ENCODE results near the gene PSMG1. TPM values are rescaled to one million over a fixed set of nuclear protein-coding genes. Genes with fewer than 3 reads are reported as not detected.

Gene PSMG1
- total and polyA plus RNA-seq, 2 experiments from 2014 or later: 20.7 to 48.3 TPM

DNA sequence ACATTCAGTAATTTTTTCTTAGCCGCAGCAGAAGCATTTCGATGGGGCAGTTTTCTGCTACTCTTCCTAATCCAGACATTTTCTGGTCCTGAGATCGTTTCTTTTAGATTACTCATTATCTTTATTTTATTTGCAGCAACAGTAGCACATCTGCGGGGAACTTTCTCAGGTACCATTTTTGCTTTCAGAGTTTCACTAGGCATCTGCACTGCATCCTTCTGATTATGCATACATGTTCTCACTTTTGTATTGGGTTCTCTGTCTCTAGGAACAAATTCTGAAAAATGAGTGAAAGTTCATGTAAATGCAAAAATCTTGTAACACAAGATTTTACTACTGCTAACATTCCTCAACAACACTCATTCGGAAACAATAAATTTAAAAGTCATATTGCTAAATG, 3.9 kb upstream of the PSMG1 start:
- H3K36me3 ChIP-seq: no peaks in the 10 kb centered on the region
- no peaks in the 10 kb centered on the region for H3K27me3 ChIP-seq
- no peak for DNase-seq (ENCODE audit: low read depth in 1 of 2, low spot score in 1 of 2)
- H3K27ac ChIP-seq: peak overlapping the region; percentile 59
- H3K4me3 ChIP-seq: no peak overlapping the region
- TF ChIP-seq CTCF (IDR thresholded peaks at IDR 0.05; ENCODE audit: low read depth, low read length): no peak
- peaks cover 30% of the 10 kb centered on the region for H3K4me1 ChIP-seq (ENCODE audit: low read depth)
- H3K9me3 ChIP-seq (ENCODE audit: low read depth): no peaks in the 10 kb centered on the region

- peak overlapping the region; percentile 59 for H3K27ac ChIP-seq
Measured at GRCh38 chr21:39186676-39187075, 3.4 kb upstream of the PSMG1 start.

GRCh38 chr21:39185157-39185556, 1.9 kb upstream of the PSMG1 start:
- no peak for TF ChIP-seq CTCF (IDR thresholded peaks at IDR 0.05; ENCODE audit: low read depth, low read length)
- H3K27ac ChIP-seq: no peak overlapping the region
- no peak overlapping the region for H3K4me3 ChIP-seq
- no peaks in the 10 kb centered on the region for H3K36me3 ChIP-seq
- no peak for DNase-seq (ENCODE audit: low read depth in 1 of 2, low spot score in 1 of 2)
- H3K9me3 ChIP-seq (ENCODE audit: low read depth): no peaks in the 10 kb centered on the region
- peaks cover 35% of the 10 kb centered on the region for H3K4me1 ChIP-seq (ENCODE audit: low read depth)
- H3K27me3 ChIP-seq: no peaks in the 10 kb centered on the region

More at GRCh38 chr21:39186676-39187075, 3.4 kb upstream of the PSMG1 start:
- peaks cover 35% of the 10 kb centered on the region for H3K4me1 ChIP-seq (ENCODE audit: low read depth)
- no peak for DNase-seq (ENCODE audit: low read depth in 1 of 2, low spot score in 1 of 2)
- no peaks in the 10 kb centered on the region for H3K27me3 ChIP-seq
- no peaks in the 10 kb centered on the region for H3K9me3 ChIP-seq (ENCODE audit: low read depth)
- no peaks in the 10 kb centered on the region for H3K36me3 ChIP-seq
- TF ChIP-seq CTCF (IDR thresholded peaks at IDR 0.05; ENCODE audit: low read depth, low read length): no peak
- H3K4me3 ChIP-seq: no peak overlapping the region

DNA sequence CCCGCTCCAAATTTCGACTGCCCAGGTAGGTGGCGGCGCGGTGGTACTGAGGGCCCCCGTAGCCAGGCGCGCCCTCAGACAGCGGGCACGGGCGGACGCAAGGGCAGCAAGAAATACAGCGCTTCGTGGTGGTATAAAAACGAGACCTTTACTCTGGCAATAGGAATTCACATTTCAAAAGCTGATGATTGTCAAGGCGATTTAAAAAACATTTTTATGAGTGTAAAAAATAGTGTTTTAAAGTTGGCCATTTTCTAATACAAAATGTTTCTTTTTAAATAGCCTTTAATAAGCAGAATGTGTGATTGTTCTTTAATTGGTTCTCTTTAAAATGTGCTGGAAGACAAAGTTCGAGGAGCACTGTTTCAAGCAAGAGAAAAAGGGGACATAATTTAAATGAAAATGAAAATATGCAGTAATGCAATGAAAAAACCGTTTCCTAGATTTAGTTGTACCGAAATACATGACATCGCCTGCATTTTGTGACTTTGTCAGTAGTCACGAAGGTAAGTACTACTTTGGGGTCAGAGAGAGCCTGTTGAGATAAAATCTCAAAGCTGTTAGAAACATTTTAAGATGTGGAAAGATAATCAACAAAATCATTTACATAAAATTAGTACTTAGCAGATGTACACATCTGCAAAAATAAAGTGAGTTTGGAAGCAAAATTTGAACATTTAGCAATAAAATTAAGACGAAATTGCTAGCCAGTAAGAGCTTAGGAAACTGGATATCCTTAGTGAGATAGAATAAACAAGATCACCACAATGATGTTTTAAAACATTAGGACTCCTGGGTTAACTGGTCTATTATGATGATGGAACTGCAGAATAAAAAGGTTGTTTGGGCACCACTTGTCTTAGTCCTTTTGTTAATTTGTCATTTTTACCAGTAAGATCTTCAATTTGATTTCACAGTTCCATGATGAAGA, 1.1 kb upstream of the PSMG1 start:
- DNase-seq (ENCODE audit: low read depth in 1 of 2, low spot score in 1 of 2): peak in 1 of 2 donors; percentile 9
- no peaks in the 10 kb centered on the region for H3K9me3 ChIP-seq (ENCODE audit: low read depth)
- peak overlapping the region; percentile 82 for H3K27ac ChIP-seq
- H3K4me3 ChIP-seq: peak overlapping the region; percentile 74
- no peak for TF ChIP-seq CTCF (IDR thresholded peaks at IDR 0.05; ENCODE audit: low read depth, low read length)
- no peaks in the 10 kb centered on the region for H3K36me3 ChIP-seq
- H3K27me3 ChIP-seq: no peaks in the 10 kb centered on the region
- peaks cover 35% of the 10 kb centered on the region for H3K4me1 ChIP-seq (ENCODE audit: low read depth)

DNA sequence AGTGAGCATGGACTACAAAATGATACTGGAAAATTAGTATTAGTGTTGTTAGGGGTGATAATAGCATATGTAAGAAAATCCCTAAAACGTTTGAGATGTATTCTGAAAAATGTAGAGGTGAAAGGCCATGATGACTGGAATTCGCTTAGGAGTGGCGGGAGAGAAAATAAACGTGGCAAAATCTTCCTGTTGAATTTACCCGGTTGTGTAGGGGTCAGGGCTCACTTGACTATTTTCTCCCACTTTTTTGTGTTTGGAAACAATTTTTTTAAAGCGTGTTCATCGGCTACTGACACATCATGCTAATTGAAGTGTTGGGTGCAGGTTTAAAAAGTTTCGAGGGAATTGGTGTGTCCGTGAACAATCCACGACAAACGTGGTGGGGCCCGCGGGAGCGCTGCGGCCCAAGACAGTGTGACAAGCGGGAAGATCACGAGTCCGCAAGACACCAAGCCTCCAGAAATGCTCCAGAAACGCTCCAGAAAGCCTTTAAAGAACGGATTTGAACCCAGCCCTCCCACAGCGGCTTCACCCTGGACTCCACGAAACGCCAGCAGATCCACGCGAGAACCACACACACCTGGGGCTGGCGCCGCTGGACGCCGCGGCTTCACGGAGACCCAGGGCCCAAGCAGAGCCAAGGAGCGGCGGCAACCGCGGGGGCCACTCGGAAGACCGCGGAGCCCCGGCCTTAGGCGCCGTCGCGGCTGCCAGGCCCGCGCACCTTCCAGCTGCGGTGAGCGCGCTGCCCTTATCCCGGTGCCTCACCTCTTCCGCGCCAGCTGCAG, 573 bp downstream of the PSMG1 start:
- H3K4me1 ChIP-seq (ENCODE audit: low read depth): peaks cover 21% of the 10 kb centered on the region
- H3K9me3 ChIP-seq (ENCODE audit: low read depth): no peaks in the 10 kb centered on the region

More for the DNA sequence above, 573 bp downstream of the PSMG1 start:
- no peaks in the 10 kb centered on the region for H3K27me3 ChIP-seq
- peak overlapping the region; percentile 82 for H3K27ac ChIP-seq
- H3K36me3 ChIP-seq: peaks cover 3% of the 10 kb centered on the region
- H3K4me3 ChIP-seq: peak overlapping the region; percentile 74
- no peak for TF ChIP-seq CTCF (IDR thresholded peaks at IDR 0.05; ENCODE audit: low read depth, low read length)
- DNase-seq (ENCODE audit: low read depth in 1 of 2, low spot score in 1 of 2): peak; percentile 18 to 34

All from cardiac muscle cell (in vitro differentiated cells and primary cell).